UCSD-AML1 (cell line): Measurements from ENCODE around the gene FBXL15.
A peak's percentile ranks its signal among the peaks of the same experiment; 100 is the strongest.
"Not testable (repeated sequence)": the region's sequence is repeated elsewhere in the genome, so short reads cannot be mapped to it uniquely, and the experiment has no call there.

Source experiments
- DNase-seq: peaks from one replicate; lab custom pipeline; 2025; ENCODE audit not compliant: unreplicated experiment; lab: John Stamatoyannopoulos, UW

Gene FBXL15

DNA sequence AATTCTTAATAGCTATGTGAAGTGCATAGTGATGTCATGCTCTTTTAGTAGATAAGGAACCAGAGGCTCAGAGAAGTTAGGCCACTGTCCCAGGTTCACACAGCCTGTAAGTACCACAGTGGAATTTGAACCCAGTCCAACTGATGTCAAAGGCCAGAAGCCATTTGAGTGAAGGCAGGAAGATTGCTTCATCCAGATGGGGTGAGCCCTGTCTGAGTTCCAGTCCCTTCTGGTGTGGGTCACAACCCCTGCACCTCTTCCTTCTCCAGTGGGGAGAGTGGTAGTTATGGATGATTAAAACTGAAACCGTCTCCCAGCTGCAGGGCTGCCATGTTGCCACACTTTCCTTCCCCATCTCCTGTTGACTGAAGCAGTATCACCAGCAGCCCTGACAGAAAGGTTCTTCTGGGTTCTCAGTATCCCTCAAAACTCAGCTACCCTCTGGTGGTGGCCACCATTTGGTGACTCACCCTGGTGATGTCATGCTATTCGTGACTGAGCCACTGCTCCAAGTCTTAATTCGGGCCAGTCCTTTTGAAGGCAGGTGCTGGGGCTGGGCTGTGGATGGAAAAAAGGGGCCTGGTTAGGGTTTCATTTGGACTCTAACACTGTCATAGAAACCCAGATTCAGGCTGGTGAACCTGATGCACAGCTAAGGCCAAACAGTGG, 32.2 kb downstream of the FBXL15 start:
- DNase-seq: no peak

GRCh38 chr10:102453502-102453901, 32.9 kb downstream of the FBXL15 start:
- no peak for DNase-seq

GRCh38 chr10:102454662-102455487, 34.2 kb downstream of the FBXL15 start:
- not testable (repeated sequence) for DNase-seq

DNA sequence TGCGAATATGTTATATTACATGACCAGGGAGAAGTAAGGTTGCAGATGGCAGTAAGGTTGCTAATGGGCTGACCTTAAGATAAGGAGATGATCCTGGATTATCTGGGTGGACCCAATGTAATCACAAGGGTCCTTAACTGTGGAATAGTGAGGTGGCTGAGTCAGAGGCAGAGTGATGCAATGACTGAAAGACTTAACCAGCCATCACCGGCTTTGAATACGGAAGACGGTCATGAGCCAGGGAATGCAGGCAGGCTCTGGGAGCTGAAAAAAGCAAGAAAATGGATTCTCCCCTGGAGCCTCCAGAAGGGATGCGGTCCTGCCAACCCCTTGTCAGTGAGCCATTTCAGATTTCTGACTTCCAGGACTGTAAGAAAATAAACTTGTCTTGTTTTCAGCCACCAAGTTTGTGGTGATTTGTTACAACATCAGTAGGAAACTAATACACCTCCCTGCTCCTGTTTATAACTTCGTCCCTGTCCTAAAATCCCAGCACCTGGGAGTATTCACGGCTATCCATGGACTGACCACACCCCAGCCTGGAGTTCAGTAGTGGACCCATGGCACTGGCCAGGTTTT, 35.3 kb downstream of the FBXL15 start:
- no peak for DNase-seq

DNA sequence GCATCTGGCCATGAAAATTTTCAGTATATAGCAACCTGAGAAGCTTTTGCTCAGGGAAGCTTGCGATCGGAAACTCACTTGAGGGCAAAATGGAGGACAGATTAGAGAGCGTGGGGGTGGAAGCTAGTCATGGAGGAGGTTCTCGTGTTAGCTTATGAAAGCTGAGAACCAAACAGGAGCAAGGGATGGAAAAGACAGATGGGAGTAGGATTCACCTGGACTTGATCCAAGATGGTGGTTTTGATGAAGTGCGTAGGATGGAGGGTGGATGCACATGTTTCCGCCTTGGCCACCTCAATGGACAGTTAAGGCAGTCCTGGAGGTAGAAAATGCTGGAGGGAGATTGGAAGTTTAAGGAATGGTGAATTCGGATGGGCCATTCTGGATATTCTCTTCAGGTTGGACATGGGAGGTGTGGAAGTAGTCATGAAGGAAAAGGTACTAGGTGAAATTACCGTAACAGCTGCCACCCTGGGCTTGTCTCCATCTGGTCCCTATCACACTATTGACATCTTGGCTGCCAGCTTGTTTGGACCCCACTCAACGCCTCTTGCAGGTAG, 37.0 kb downstream of the FBXL15 start:
- no peak for DNase-seq

- no peak for DNase-seq
Observed at GRCh38 chr10:102458656-102459055, 38.0 kb downstream of the FBXL15 start.

GRCh38 chr10:102460836-102461186, 40.2 kb downstream of the FBXL15 start:
- no peak for DNase-seq

DNA sequence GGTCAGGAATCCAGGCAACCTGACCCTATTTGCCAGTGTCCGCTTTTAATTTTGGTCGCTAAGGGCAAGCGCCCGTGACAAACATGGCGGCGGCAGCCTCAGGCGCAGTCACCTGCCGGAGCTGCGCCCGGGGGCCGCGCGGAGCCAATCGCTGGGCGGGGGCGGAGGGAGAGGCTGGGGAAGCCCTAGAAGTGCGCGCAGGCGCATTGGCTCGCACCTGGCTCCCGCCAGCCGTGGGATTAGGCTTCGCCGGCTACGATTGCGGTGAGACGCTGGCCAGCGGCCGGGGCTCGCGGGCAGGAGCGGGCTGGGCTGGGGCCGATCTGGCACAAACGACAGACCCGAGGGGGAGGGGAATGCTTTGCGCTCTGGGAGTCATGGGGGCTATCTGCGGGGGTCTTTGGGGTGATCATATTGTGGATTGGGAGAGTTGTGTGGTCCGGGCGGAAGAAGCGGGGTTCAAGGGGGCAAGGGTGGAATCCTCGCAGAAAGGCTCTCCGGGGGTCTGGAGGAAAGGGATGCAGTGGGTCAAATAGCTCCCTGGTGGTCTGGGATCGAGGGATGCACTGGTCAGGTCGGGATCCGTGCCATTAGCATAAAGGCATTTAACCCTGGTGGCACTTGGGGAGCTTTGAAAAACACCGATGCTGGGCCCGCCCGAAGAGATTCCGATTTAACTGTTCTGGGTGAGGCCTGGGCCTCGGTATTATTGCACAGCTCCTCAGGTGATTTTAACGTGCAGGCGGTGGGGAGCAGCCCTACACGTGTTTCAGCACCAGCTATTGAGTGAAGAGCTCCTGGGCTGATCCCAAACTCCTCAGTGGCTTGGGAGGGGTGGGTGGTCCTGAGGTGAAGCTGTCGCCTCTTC, 40.8 kb downstream of the FBXL15 start:
- DNase-seq: peak; percentile 90

DNA sequence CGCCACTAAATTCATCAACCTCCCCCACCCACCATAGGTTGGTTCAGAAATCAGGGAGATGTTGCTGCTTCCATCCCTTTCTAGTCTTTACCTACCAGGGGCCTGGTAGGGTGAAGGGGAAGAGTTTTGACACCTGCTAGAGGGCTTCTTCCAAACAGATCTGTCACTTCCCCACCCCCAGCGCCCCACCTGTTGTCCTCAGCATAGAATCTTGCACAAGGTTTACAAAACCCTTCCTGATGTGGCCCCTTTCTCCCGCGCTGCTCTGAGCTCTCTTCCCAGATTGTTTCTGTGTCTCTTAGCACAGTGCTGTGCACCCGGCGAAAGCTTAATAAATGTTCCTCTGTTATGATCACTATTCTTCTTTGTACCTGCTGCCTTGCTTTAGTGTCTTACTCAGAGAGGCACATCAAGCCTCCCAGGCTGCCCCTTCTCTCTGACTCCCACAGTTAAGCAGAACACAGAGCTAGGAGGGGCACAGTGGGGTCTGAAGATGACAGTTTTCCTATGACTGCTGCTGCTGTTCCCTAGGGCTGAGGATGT, 41.9 kb downstream of the FBXL15 start:
- DNase-seq: no peak

- no peak for DNase-seq
Observed at GRCh38 chr10:102463983-102464382, 43.3 kb downstream of the FBXL15 start.

DNA sequence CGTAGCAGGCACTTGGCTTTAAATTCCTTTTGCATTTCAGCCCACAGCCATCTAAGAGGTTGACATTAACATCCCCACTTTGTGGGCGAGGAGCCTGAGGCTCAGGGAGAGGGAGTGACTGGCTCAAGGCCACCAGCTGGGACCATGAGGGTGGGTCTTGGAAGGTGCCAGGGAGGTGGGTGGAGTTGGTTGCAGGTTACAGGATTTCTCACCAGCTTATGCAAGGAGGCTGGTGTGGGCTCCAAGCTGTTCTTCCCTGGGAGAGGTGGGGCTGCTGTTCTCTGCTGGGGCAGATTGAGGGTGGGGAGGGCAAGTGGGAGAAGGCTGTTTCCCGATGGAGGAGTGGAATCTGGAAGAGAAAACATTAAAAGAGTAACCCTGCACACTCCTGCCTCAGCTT, 44.8 kb downstream of the FBXL15 start:
- DNase-seq: no peak

- no peak for DNase-seq
Observed at GRCh38 chr10:102467318-102467717, 46.7 kb downstream of the FBXL15 start.

DNA sequence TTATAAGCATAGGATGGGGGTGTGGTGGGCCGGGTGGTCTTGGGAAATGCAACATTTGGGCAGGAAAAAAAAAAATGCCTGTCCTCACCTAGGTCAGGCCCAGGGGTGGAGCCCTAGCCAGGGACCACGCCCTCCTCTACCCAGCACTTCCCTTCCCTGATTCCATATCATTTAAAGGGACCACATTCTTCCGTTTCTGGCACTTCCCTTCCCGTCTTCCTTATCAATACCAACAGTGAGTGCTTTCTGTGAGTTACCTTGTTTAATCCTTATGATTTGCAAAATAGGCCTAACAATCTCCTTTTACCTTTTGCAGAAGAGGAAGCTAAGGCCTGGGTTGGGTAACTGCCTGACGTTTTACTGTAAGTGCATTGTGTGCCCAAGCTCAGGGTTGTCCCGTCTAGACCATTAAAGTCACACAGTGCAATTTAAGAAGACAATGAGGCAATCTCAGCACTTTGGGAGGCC, 47.4 kb downstream of the FBXL15 start:
- peak; percentile 44 for DNase-seq

DNA sequence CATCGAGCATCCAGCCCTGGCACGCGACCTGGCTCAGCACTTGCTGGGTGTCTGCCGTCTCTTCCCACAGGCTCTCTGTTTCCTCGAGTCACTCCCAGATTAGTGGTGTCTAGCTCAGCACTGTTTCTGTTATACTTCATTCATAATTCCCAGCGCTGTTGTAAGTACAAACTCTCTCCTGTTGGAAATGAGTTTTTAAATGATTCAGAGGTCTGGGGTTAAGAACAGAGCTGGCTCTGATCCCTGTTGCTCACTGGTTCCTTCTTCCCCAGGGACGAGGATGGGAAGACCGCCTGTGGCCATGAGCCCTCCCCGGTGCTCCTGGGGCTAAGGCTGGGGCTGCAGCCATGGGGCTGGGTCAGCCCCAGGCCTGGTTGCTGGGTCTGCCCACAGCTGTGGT, 48.0 kb downstream of the FBXL15 start:
- DNase-seq: no peak

- no peak for DNase-seq
Observed at GRCh38 chr10:102470579-102471546, 50.2 kb downstream of the FBXL15 start.
